ENCODE results near the gene PRSS33. TPM values are rescaled to one million over a fixed set of nuclear protein-coding genes. Genes with fewer than 3 reads are reported as not detected.

Gene PRSS33
- total RNA-seq, 4 donors from 2014 or later: not detected

- TF ChIP-seq, protein P1, sequence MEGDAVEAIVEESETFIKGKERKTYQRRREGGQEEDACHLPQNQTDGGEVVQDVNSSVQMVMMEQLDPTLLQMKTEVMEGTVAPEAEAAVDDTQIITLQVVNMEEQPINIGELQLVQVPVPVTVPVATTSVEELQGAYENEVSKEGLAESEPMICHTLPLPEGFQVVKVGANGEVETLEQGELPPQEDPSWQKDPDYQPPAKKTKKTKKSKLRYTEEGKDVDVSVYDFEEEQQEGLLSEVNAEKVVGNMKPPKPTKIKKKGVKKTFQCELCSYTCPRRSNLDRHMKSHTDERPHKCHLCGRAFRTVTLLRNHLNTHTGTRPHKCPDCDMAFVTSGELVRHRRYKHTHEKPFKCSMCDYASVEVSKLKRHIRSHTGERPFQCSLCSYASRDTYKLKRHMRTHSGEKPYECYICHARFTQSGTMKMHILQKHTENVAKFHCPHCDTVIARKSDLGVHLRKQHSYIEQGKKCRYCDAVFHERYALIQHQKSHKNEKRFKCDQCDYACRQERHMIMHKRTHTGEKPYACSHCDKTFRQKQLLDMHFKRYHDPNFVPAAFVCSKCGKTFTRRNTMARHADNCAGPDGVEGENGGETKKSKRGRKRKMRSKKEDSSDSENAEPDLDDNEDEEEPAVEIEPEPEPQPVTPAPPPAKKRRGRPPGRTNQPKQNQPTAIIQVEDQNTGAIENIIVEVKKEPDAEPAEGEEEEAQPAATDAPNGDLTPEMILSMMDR (IDR thresholded peaks at IDR 0.05; ENCODE audit: low read depth): no peak
Measured at GRCh38 chr16:2784358-2785100, 2.8 kb downstream of the PRSS33 start.

- TF ChIP-seq, protein P1 (IDR thresholded peaks at IDR 0.05; ENCODE audit: low read depth): no peak
Measured at GRCh38 chr16:2783581-2784357, 3.6 kb downstream of the PRSS33 start.

DNA sequence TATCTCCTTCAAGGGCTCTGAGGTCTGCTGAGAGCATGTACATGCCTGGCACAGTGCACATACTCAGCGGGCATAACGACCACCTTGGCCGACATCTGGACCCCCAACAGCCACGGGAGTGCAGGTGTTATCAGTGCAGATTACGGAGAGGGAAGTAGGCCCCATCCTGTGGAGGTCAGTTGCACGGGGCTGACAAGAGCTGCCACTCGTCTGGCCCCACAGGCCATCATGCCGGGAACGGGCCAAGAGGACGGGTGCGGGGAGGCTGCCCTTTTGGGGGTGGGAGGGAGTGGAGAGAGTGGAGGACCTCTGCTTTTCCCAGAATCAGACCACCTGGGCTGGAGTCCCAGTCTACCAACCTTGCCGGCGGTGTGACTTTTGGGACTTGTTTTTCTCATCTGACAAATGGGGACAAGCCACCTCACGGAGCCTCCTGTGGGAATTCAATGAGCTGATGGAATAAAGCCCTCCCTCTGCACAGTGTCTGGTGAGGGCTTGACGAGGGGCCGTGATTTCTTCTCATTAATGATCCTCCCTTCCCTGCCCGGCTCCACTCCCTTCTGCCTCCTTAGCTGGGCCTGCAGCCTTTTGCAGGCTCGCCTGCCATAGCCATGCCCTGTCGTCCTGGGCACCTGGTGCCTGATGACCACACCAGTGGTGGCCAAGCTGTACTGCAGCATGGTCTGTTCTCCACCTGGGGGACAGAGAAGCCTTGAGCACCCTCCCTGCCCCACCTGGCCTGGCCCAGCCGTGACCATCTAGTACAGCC lies 4.6 kb downstream of the PRSS33 start:
- TF ChIP-seq, protein P1 (IDR thresholded peaks at IDR 0.05; ENCODE audit: low read depth): no peak

DNA sequence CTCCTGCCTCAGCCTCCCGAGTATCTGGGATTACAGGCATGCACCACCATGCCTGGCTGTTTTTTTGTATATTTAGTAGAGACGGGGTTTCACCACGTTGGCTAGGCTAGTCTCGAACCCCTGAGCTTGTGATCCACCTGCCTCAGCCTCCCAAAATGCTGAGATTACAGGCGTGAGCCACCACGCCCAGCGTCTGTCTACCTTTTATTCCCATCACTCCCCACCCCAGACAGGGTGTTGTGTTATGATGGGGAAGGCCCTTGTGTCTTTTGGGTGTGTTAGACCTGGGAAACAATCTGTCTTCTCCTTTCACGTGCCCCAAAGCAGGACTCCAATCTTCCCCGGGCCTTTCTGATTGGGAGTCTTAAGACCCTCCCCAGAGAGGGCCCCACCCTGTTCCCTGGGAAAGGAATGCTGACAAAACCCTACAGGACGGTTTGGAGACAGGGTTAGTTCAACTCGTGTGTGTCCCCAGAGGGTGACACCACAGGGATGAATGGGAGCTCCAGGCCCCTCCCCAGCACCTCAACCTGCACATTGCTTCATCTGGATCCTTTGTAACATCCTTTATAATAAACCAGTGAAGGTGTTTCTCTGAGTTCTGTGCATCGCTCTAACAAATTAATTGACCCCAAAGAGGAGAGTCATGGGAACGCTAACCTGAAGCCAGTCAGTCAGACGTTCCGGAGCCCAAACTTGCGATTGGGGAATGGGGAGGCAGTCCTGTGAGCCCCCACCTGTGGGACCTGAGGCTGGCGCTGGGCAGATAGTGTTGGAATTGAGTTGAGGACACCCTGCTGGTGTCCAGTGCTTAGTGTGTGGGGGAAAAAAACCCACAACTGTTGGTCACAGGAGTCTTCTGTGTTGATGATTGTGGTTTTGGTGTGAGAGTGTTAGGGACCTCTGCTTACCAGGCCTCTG lies 7.1 kb downstream of the PRSS33 start:
- TF ChIP-seq, protein P1 (IDR thresholded peaks at IDR 0.05; ENCODE audit: low read depth): no peak

DNA sequence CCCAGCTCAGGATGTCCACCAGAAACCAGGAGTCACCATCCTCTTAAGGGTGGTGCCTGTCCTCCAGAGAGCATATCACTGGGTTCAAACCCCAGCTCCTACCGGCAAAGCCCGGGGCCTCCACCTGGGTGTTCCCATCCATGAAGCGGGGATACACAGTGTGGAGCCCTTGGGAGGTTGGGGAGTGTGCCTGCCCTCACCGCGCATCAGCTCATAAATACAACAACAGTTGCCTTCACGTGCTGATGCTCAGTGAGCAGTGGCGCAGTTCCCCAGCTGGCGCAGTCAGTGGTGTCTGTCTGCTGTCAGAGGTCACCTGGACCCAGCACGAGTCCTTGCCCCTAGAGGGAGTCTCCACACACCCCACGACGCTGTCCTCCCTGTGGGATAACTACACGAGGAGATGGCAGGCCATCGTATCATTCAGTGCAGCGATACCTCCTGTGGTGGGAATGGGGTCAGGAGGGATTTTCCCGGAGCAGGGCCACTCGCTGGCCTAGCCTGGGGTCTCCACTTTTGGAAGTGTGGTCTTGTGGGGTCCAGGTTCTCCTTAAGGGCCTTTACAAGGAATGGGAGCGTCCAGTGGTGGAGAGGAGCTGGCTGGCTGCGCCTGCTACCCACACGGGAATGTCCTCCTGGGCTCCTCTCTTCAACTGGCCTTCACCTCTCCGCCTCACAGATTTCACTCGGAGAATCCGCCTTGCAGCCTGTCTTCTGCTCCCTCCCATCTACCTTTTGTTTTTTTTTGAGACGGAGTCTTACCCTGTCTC lies 8.0 kb downstream of the PRSS33 start:
- TF ChIP-seq, protein P1 (IDR thresholded peaks at IDR 0.05; ENCODE audit: low read depth): no peak

GRCh38 chr16:2778630-2778958 lies 8.8 kb downstream of the PRSS33 start:
- TF ChIP-seq, protein P1 (IDR thresholded peaks at IDR 0.05; ENCODE audit: low read depth): no peak

Data from subcutaneous adipose tissue (tissue), 4 donors.